ENCODE measurements around the gene VPS37B.
"Not testable (repeated sequence)": the region's sequence is repeated elsewhere in the genome, so short reads cannot be mapped to it uniquely, and the experiment has no call there.

Gene VPS37B

DNA sequence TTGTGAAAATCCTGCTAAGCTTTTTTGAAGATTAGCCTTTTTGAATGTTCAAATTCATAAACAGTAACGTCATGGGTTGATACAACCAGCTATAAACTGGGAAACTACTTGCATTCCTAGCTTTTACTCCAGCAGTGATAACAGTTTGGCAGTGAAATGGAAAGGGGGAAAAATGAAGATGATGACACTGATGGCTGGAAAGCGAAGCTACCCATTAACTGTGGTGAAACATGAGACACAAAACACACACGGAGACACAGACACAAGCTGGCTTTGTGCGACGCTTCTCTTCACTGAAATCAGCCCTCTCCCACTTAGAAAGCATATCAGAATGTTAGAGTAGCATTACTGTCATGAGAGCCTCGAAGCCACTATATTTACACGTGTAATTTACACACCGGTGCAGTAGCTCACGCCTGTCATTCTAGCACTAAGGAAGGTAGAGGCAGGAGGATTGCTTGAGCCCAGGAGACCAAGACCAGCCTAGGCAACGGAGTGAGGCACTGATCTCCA lies 15.7 kb downstream of the VPS37B start:
- no peak overlapping the region for H3K4me2 ChIP-seq (ENCODE audit: low read length)

DNA sequence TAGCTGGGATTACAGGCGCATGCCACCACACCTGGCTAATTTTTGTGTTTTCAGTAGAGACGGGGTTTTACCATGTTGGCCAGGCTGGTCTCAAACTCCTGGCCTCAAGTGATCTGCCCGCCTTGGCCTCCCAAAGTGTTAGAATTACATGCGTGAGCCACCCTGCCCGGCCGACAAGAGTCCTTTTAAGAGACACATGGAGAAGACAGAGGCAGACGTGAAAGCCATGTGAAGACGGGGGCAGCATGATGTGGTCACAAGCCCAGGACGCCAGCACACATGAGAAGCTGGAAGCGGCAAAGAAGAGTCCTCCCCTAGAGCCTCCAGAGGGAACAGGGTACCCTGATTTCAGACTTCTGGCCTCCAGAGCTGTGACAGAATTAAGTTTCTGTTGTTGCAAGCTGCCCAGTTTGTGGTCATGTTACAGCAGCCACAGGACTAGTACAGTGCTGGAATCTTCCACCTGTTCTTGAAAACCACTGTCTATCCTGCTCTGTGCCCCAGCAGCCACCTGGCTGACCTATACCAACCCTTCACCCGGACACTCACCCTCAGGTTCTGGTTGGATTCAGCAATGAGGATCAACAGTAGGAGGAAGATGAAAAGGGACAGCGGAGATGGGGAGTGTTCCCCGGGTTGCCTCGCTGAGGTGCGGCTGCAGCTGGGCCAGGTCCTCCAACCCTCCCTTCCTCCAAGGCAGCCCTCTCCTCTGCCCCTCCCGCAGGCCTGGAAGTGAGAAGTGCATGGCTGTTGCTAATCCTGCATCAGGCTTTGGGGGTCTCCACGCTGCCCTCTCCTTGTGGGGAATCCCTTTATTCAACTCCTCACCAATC lies 16.9 kb downstream of the VPS37B start:
- no peaks in the 10 kb centered on the region for H3K36me3 ChIP-seq (replicated peaks; ENCODE audit: low read depth, low read length)
- peaks cover 21% of the 10 kb centered on the region for H4K20me1 ChIP-seq (ENCODE audit: insufficient read depth, low read length)
- no peak overlapping the region for H3K27ac ChIP-seq (ENCODE audit: low read length)
- no peak overlapping the region for H3K4me2 ChIP-seq (ENCODE audit: low read length)
- H3K4me1 ChIP-seq (ENCODE audit: low read length) = peaks cover 14% of the 10 kb centered on the region
- H3K9ac ChIP-seq (ENCODE audit: low read length) = no peak overlapping the region
- H2AFZ ChIP-seq (ENCODE audit: low read depth, low read length) = no peak overlapping the region
- H3K4me3 ChIP-seq (ENCODE audit: low read length) = no peak overlapping the region
- no peak for TF ChIP-seq EZH2phosphoT487 (IDR thresholded peaks at IDR 0.05; ENCODE audit: low read depth)
- TF ChIP-seq, protein P1, sequence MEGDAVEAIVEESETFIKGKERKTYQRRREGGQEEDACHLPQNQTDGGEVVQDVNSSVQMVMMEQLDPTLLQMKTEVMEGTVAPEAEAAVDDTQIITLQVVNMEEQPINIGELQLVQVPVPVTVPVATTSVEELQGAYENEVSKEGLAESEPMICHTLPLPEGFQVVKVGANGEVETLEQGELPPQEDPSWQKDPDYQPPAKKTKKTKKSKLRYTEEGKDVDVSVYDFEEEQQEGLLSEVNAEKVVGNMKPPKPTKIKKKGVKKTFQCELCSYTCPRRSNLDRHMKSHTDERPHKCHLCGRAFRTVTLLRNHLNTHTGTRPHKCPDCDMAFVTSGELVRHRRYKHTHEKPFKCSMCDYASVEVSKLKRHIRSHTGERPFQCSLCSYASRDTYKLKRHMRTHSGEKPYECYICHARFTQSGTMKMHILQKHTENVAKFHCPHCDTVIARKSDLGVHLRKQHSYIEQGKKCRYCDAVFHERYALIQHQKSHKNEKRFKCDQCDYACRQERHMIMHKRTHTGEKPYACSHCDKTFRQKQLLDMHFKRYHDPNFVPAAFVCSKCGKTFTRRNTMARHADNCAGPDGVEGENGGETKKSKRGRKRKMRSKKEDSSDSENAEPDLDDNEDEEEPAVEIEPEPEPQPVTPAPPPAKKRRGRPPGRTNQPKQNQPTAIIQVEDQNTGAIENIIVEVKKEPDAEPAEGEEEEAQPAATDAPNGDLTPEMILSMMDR (IDR thresholded peaks at IDR 0.05; ENCODE audit: low read depth, low read length) = no peak
- H3K79me2 ChIP-seq (ENCODE audit: low read length) = no peaks in the 10 kb centered on the region
- no peaks in the 10 kb centered on the region for H3K9me3 ChIP-seq (ENCODE audit: insufficient read depth, low read length)
- H3K27me3 ChIP-seq (ENCODE audit: low read depth, low read length) = peaks cover 80% of the 10 kb centered on the region

More for the DNA sequence above, 15.7 kb downstream of the VPS37B start:
- Histone ChIP-seq H2AFZ (ENCODE audit: low read depth, low read length) (no peak overlapping the region), H3K4me1 (ENCODE audit: low read length) (peaks cover 12% of the 10 kb centered on the region), H3K9me3 (ENCODE audit: insufficient read depth, low read length) (no peaks in the 10 kb centered on the region), H3K27ac (ENCODE audit: low read length) (no peak overlapping the region), H3K36me3 (replicated peaks; ENCODE audit: low read depth, low read length) (no peaks in the 10 kb centered on the region), H3K79me2 (ENCODE audit: low read length) (no peaks in the 10 kb centered on the region), H3K4me3 (ENCODE audit: low read length) (no peak overlapping the region), H3K27me3 (ENCODE audit: low read depth, low read length) (peaks cover 86% of the 10 kb centered on the region), H4K20me1 (ENCODE audit: insufficient read depth, low read length) (peaks cover 20% of the 10 kb centered on the region), H3K9ac (ENCODE audit: low read length) (no peak overlapping the region)
- TF ChIP-seq EZH2phosphoT487 (IDR thresholded peaks at IDR 0.05; ENCODE audit: low read depth) = no peak
- TF ChIP-seq, protein P1 (IDR thresholded peaks at IDR 0.05; ENCODE audit: low read depth, low read length) = no peak

DNA sequence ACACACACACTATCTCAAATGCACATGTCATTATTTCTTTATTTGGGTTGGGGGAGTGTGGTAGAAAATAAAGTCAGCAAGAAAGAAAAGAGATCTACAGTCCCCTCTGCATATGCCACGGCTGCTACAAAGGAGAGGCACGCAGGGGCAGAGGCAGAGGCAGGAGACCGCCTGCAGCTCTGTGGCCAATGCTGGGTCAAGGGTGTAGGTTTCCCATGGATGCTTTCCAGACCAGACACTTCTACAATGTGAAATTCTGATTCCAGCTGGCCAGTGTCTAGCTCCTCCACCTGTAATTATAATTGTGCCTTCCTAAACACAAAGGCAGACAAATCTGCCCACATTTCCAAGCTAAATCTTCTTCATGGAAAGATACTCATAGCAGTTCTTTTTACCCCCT lies 19.2 kb downstream of the VPS37B start:
- TF ChIP-seq, protein P1 (IDR thresholded peaks at IDR 0.05; ENCODE audit: low read depth, low read length) = no peak
- no peak for TF ChIP-seq EZH2phosphoT487 (IDR thresholded peaks at IDR 0.05; ENCODE audit: low read depth)
- no peak overlapping the region for H3K27ac ChIP-seq (ENCODE audit: low read length)
- H3K4me1 ChIP-seq (ENCODE audit: low read length) = peaks cover 19% of the 10 kb centered on the region

DNA sequence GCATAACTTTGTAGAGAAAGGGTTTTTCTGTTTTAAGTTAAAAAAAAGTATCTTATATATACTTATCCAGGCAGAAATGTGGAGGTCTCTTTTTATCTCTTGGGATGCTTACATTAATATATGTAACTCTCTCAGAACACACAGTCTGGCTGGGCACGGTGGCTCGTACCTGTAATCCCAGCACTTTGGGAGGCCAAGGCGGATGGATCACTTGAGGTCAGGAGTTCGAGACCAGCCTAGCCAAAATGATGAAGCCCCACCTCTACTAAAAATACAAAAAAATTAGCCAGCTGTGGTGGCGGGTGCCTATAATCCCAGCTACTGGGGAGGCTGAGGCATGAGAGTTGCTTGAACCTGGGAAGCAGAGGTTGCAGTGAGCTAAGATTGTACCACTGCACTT lies 19.6 kb downstream of the VPS37B start:
- H4K20me1 ChIP-seq (ENCODE audit: insufficient read depth, low read length) = peaks cover 18% of the 10 kb centered on the region
- not testable (repeated sequence) for H2AFZ ChIP-seq (ENCODE audit: low read depth, low read length); H3K9ac ChIP-seq (ENCODE audit: low read length); H3K9me3 ChIP-seq (ENCODE audit: insufficient read depth, low read length); H3K79me2 ChIP-seq (ENCODE audit: low read length); H3K36me3 ChIP-seq (replicated peaks; ENCODE audit: low read depth, low read length); H3K4me3 ChIP-seq (ENCODE audit: low read length); H3K27ac ChIP-seq (ENCODE audit: low read length)
- H3K4me2 ChIP-seq (ENCODE audit: low read length) = peak overlapping the region; percentile 54
- H3K27me3 ChIP-seq (ENCODE audit: low read depth, low read length) = peaks cover 80% of the 10 kb centered on the region
- H3K4me1 ChIP-seq (ENCODE audit: low read length) = peaks cover 24% of the 10 kb centered on the region

More for the DNA sequence above, 19.2 kb downstream of the VPS37B start:
- Histone ChIP-seq H3K27me3 (ENCODE audit: low read depth, low read length) (peaks cover 80% of the 10 kb centered on the region), H3K4me3 (ENCODE audit: low read length) (no peak overlapping the region), H3K4me2 (ENCODE audit: low read length) (no peak overlapping the region), H3K36me3 (replicated peaks; ENCODE audit: low read depth, low read length) (no peaks in the 10 kb centered on the region), H3K9me3 (ENCODE audit: insufficient read depth, low read length) (no peaks in the 10 kb centered on the region), H3K79me2 (ENCODE audit: low read length) (no peaks in the 10 kb centered on the region), H2AFZ (ENCODE audit: low read depth, low read length) (no peak overlapping the region), H3K9ac (ENCODE audit: low read length) (no peak overlapping the region), H4K20me1 (ENCODE audit: insufficient read depth, low read length) (peaks cover 18% of the 10 kb centered on the region)
